LNCAP (cell line): ENCODE data around the gene MAFB.

Source experiments
- CTCF ChIP-seq: fragments of 450-650 bp; IDR thresholded peaks from 2 replicates; pipeline ENCODE4 v1.5.1; 2017; ENCODE audit warnings: mild to moderate bottlenecking

The MAFB gene

GRCh38 chr20:40663304-40663790 is 25.7 kb downstream of the MAFB start:
- no peak for TF ChIP-seq CTCF

- no peak for TF ChIP-seq CTCF
These were observed 29.5 kb downstream of the MAFB start for GRCh38 chr20:40659567-40659966.

GRCh38 chr20:40658509-40658908 is 30.5 kb downstream of the MAFB start:
- no peak for TF ChIP-seq CTCF

- TF ChIP-seq CTCF: no peak
These were observed 31.5 kb downstream of the MAFB start for GRCh38 chr20:40657526-40657925.

GRCh38 chr20:40655451-40655850 is 33.6 kb downstream of the MAFB start:
- TF ChIP-seq CTCF: no peak

- TF ChIP-seq CTCF: no peak
These were observed 34.2 kb downstream of the MAFB start for GRCh38 chr20:40654876-40655275.

- no peak for TF ChIP-seq CTCF
These were observed 36.5 kb downstream of the MAFB start for GRCh38 chr20:40652441-40652987.

GRCh38 chr20:40651151-40651550 is 37.9 kb downstream of the MAFB start:
- TF ChIP-seq CTCF: no peak
